Occipital lobe (tissue), 2 donors: ENCODE measurements around the gene CACNA1B. TPM values are rescaled to one million over a fixed set of nuclear protein-coding genes. Genes with fewer than 3 reads are reported as not detected.
"Not testable (repeated sequence)": the region's sequence is repeated elsewhere in the genome, so short reads cannot be mapped to it uniquely, and the experiment has no call there.

ENCODE experiments used
- DNase-seq: peaks from one replicate; lab custom pipeline; 2025; lab: John Stamatoyannopoulos, UW
- total RNA-seq: library from RNA; depleted of rRNA; stranded (reverse); fragments of >200 nt; gene quantifications from one replicate; pipeline ENCODE4 v1.2.3, GENCODE V29; 2014

CACNA1B gene
- total RNA-seq, 1 donor from 2014 or later: 35.6 TPM

- no peak for DNase-seq
Observed at GRCh38 chr9:138112791-138113600, 235.4 kb downstream of the CACNA1B start.

GRCh38 chr9:138113701-138114325, 236.2 kb downstream of the CACNA1B start:
- DNase-seq: not testable (repeated sequence)

GRCh38 chr9:138114501-138115245, 237.1 kb downstream of the CACNA1B start:
- DNase-seq: no peak

GRCh38 chr9:138115506-138115905, 237.9 kb downstream of the CACNA1B start:
- DNase-seq: no peak

GRCh38 chr9:138116521-138116920, 238.9 kb downstream of the CACNA1B start:
- no peak for DNase-seq

- DNase-seq: no peak
Observed at GRCh38 chr9:138117101-138117750, 239.6 kb downstream of the CACNA1B start.

GRCh38 chr9:138117836-138118235, 240.3 kb downstream of the CACNA1B start:
- no peak for DNase-seq

GRCh38 chr9:138118601-138119071, 241.1 kb downstream of the CACNA1B start:
- DNase-seq: no peak

- DNase-seq: no peak
Observed at GRCh38 chr9:138119202-138120027, 241.8 kb downstream of the CACNA1B start.

- DNase-seq: no peak
Observed at GRCh38 chr9:138120072-138120471, 242.5 kb downstream of the CACNA1B start.

- DNase-seq: no peak
Observed at GRCh38 chr9:138120511-138121437, 243.2 kb downstream of the CACNA1B start.

GRCh38 chr9:138121438-138122050, 244.0 kb downstream of the CACNA1B start:
- DNase-seq: no peak

GRCh38 chr9:138122201-138122600, 244.6 kb downstream of the CACNA1B start:
- DNase-seq: no peak

GRCh38 chr9:138122676-138123075, 245.1 kb downstream of the CACNA1B start:
- DNase-seq: no peak

- no peak for DNase-seq
Observed at GRCh38 chr9:138123086-138123485, 245.5 kb downstream of the CACNA1B start.

- not testable (repeated sequence) for DNase-seq
Observed at GRCh38 chr9:138126090-138126857, 248.7 kb downstream of the CACNA1B start.

GRCh38 chr9:138126858-138127584, 249.4 kb downstream of the CACNA1B start:
- not testable (repeated sequence) for DNase-seq

GRCh38 chr9:138128027-138128426, 250.4 kb downstream of the CACNA1B start:
- not testable (repeated sequence) for DNase-seq
